HG02623 (cell line): Measurements from ENCODE around the gene TDRD10.

Source experiments
- ATAC-seq: cut with Tn5 transposase; IDR thresholded peaks from one replicate; pipeline ENCODE4 v1.9.1; 2021; ENCODE audit warnings: moderate library complexity; ENCODE audit not compliant: unreplicated experiment

Gene TDRD10

DNA sequence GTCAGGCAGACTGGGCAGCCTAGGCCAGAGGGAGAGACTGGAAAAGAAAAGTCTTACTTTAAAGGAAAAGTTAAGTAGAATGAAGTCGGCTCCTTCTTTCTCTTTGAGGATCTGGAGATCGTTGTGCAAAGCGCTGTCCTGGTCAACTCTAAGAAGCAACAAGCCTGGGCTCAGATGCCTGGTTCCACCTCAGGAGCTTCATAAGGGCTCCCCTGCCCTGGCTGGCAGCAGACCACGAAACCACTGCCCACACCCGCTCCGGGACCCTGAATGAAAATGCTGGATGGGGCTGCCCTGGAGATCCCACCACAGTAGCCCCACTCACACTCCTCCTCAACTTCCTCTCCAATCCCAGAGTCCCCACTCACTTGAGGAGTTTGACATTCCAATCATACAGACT lies 50.0 kb downstream of the TDRD10 start:
- no peak for ATAC-seq

DNA sequence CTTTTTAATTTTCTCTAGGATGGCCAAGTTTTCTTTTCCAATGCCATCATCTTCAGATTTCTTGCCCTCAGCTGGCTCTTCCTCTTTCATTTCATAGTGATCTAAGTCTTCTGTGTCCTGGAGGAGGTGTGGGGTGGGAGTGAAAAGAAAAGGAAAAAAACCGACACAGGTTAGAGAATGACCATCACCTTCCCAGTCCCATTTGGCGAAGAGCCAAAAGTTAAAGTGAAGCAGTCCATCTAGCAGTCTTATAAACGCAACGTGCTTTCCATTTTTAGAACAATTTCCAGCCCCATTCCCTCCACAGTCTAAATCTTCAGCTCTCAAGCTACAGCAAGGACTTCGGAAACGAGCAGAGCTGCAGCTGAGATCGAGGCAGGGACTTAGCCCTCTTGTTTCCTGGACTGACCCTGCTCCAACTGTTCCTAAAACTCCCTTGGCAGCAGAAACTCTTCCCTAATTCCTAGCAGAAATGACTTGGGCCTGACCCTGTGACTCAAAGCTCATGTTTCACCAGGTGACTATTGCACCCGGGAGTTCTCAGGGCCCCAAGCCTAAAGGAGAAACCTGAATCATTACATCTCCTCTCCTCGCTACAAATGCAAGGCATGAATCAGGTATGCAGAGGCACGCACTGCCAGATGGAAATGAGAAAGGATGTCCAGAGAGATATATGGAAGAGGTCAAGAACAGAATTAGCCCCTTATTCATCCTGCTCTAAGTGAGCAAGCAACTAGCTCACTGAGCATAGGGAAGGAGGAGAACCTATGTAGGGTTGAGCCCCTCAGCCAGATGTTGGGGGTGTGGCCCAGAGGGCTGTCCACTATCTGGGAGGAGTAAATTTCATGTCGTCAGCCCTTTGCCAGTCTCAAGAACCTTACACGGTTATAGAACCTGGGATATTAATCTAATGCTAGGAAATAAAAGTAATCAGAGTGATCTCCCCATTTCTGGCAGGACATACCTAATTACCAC lies 51.3 kb downstream of the TDRD10 start:
- no peak for ATAC-seq

DNA sequence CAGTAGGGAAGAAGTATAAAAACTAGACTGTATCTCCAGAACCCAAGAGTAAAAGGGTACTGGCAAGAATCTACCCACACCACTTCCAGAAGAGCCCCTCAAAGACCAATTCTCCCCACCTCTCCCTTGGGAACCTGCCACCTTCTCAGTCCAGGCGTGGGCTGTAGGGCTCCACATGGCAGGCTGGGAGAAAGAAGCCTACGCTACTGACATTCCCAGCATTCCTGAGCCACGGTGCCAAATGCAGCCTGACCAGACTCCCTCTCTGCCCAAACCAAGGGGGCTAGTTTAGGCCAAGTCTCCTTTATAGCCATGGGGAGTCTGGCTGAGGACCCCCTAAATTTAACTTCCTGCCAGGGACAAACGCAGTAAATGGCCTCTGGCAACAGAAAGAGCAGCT lies 54.4 kb downstream of the TDRD10 start:
- no peak for ATAC-seq

DNA sequence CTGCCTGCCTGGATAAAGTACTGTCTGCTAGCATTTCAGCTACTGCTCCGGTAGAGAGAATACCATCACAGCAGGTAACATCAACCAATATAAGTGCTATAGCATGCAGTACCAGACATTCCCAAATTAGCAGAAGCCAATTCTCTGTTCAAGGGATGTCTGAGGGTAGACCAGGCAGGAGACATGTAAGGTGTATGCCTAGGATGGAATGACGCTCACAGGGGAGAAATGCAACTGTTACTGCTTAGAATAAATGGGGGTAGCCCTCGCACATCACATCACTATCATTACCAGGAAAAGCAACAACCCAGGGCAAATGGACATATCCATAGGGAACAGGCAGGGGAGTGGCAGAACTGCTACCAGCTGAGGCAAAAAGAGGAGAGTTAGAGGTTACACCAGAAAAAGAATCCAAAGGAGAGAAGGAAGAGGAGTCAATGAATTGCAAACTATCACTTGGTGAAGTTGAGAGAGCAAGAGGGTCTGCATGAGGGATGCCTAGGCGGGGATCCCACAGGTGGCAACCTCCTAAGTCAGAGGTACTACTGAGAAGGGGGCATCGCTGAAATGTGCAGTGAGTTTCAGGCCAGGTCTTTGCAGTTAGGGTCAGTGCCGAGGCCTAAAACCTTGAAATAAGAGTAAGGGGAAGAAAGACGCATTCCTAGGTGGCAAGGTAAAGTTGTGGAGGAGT lies 55.4 kb downstream of the TDRD10 start:
- ATAC-seq = no peak

DNA sequence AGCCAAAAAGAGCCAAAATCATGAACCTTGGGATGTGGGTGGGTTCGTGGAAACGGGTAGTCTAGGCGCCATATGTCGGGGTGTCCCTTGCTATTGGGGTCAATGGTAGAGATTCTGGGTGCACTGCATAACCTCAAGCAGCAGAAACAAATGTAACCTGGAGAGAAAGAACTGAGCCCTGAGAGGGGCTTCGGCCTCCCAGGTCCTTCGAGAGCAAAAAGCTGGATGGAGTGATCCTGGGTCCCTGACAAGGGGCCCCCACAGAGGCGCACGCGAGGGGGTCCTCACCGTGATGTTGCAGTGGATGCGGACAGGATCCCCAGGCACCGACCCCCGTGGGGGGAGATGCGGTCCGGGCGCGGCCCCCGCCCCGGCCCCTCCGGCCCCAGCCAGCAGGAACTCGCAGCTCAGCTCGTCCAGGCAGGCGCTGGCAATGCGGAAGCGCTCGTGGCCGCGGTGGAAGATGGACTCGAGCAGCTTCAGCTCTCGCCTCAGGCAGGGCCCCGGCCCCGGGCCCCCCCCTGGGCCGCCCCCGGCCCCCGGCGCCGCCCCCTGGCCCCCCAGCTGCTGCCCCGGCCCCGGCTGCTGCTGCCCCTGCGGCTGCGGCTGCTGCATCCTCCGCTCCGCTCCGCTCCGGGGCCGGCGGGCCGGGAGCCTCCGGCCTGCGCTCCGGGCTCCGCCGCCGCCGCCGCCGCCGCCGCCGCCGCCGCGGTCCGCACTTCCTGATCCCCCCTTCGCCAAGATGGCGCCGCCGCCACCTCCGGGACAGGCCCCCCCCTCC lies 56.1 kb downstream of the TDRD10 start, which contains the start of gene UBE2Q1:
Gene UBE2Q1, minus strand, starts transcription at position 724 of the 781 bp plus-strand sequence. Its CDS starts 109 bp downstream, at position 615.
- ATAC-seq = peak; percentile 10

DNA sequence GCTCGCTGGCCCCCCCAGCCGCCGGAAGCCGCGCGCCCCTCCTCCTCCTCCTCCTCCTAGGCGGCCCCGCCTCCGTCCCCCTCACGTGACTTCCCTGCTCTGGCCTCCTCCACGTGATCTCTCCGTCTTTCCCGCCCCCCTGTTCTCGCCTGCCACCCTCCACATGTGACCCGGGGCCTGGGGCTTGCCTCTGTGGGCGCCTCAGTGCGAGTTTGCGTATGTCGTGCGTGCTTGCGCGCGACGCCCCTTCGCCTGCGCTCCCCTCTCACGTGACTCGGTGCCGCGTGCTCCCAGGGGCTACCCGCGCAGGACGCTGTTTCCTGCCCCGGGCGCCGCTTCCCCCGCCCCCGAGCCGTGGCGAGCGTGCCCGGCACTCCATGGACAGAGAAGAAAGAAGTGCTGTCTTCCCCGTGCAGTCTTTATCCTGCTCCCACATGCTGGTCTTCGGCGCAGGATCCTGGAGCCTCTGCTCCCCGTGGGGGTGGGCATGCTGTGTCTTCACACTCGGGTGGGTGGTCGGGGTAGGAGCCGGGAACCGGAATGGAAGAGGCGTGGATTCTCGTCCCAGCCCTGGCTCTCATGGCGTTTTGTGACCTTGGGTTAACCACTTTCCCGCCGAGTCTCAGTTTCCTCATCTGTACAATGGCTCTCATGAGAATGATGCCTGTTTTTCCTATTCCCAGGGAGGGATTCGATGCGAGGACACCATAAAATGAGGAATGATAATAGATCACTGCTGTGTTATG lies 56.9 kb downstream of the TDRD10 start:
- ATAC-seq = peak; percentile 87

DNA sequence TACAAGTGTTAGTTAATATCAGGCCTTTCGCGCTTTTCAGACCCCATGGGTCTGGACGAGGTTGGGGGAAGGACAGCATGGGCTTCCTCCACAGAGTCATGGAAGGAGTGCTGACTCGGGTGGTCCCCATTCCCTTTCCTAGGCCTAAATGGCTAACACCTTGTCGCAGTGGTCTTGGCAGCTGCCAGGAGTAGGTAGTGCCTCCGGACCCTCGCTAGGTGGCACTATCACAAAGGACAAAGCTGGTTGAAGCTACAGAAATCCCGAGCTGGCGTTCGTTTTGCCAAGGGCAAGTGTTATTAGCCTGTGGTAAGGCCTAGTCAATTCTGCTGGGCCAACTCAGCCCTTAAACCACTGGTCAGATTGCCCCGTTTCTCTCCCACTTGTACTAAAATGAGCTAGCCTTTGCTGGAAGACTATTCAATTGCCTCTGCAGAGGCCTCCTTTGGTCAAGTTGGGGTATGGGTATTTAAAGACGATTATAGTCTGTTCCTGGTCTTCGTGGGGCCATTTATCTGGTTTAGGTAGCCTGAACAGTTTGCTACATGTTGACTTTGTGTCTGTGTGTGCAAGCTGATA lies 57.5 kb downstream of the TDRD10 start:
- no peak for ATAC-seq

DNA sequence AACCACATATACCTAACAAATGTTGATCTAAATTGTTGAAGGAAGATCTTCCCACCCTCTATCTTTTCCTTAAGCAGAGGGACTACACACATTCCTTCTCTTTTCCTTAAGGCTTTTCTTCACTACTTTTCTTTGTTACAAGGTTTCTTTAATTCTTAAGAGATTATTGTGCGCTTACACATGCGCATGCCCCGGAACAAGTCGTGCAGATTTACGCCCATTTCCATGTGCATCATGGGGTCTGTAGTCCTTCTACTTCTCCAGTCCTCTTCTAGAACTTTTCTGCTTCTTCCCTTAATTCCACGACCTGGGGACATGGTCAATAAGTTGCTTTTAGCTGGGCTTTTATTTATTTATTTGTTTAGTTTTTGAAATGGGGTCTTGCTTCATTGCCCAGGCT lies 63.9 kb downstream of the TDRD10 start:
- ATAC-seq = no peak

DNA sequence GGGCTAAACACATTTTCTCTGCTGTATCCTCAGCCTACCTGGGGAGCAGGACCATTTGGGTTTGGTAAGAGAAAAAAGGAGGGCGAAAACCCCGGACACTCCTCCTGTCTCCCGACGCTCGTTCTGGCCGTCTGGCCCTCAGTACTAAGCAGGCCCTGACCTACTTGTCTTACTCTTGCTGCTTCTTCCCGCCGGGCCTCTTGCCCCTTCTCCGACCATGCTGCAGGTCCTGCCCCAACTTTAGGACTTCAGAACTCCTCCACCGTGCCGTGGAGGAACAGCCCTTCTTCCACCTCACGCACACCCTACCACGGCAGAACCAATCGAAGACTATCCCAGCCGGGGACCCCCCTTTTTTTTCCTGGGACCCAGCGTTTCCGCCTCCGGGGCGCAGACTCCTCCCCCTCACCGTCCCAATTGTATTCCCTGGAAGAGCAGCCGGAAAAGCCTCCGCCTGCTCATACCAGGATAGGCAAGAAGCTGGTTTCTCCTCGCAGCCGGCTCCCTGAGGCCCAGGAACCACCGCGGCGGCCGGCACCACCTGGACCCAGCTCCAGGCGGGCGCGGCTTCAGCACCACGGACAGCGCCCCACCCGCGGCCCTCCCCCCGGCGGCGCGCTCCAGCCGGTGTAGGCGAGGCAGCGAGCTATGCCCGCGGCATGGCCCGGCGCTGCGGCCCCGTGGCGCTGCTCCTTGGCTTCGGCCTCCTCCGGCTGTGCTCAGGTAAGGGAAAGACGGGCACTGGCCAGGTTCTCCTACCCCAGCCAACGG lies 65.6 kb downstream of the TDRD10 start, which contains the start of gene CHRNB2:
Gene CHRNB2, plus strand, starts transcription at position 393 of the 771 bp plus-strand sequence. Its CDS starts 267 bp downstream, at position 660.
- no peak for ATAC-seq

DNA sequence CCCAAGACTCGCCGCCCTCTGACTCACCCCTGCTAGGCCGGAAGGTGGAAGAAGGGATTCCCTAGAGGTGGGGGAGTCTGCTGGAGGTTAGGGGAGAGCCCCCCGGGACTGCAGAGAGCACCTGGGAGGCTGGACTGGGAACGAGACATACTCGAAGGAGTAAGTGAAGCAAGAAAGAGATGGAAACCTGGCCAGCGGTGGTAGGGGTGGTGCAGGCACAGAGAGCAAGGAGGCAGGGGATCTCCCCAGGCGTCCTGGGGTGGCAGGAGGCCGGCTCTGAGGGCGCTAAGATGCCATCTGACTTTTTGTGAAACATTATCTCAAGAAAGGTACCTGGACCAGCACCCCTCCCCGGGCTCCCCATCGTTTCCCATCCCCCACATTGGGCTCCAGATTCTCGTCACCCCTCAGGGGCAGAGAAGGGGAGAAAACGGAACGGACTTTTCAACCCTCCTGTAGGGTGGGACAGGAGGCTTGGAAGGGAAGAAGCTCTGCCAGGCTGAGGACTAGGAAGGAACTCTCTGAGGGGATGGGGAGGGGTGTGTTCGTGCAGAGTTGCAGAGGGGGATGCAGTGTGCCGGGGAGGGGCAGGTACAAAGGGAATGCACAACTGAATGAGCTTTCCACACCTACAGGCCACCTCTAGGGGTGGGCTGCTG lies 66.3 kb downstream of the TDRD10 start:
- no peak for ATAC-seq

DNA sequence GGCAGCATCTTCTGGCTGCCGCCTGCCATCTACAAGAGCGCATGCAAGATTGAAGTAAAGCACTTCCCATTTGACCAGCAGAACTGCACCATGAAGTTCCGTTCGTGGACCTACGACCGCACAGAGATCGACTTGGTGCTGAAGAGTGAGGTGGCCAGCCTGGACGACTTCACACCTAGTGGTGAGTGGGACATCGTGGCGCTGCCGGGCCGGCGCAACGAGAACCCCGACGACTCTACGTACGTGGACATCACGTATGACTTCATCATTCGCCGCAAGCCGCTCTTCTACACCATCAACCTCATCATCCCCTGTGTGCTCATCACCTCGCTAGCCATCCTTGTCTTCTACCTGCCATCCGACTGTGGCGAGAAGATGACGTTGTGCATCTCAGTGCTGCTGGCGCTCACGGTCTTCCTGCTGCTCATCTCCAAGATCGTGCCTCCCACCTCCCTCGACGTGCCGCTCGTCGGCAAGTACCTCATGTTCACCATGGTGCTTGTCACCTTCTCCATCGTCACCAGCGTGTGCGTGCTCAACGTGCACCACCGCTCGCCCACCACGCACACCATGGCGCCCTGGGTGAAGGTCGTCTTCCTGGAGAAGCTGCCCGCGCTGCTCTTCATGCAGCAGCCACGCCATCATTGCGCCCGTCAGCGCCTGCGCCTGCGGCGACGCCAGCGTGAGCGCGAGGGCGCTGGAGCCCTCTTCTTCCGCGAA lies 69.4 kb downstream of the TDRD10 start:
- ATAC-seq = no peak

DNA sequence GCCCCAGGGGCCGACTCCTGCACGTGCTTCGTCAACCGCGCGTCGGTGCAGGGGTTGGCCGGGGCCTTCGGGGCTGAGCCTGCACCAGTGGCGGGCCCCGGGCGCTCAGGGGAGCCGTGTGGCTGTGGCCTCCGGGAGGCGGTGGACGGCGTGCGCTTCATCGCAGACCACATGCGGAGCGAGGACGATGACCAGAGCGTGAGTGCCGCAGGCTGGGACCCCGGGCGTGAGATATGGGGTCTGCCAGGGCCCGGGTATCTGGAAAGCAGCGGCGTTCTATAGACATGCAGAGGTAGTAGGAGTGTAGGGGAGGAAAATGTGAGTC lies 69.9 kb downstream of the TDRD10 start:
- no peak for ATAC-seq

DNA sequence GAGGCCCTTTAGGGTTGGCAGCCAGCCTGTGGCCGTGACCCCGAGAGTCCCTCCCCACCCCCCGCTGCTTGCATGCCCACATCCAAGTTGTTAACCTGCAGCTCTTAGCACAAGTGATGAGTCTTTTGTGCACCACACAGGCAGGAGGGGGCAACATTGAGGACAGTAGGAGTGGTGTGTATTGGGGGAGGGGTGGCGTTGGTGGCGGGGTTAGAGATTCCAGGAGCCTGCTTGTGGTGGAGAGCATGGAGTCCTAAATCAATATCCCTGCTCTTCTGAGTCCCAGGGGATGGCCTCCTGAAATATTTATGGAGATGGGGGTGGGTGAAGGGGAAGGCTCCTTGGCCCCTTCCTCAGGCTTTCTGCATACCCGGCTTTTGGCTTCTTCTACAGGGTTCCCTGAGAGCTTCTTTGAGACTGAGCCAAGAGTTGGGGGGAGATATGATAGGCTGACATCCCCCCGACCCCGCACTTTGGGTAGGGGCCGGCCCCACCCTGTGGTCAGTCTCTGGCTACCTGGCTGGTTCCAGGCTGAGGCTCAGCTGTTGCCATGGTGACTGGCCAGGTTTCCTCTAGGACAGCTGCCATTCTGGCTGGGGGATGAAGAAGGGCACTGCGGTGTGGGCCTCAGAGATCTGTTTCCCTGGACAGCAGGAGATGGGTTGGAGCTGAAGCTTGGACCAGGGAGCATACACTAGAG lies 70.6 kb downstream of the TDRD10 start:
- no peak for ATAC-seq

DNA sequence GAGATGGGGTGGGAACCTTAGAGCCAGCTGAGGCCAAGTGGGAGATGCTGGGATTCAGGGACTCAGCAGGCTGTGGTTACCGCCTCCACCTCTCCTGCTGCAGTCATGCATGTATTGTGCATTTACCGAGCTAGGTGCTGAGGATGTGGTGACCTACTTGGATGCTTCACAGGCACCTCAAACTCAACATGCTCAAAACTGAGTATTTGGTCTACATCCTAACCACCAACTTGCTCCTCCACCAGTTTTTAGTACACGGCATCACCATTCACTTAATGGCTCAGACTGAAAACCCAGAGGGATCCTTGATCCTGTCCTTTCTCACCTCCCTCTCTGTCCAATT lies 71.1 kb downstream of the TDRD10 start:
- ATAC-seq = no peak

DNA sequence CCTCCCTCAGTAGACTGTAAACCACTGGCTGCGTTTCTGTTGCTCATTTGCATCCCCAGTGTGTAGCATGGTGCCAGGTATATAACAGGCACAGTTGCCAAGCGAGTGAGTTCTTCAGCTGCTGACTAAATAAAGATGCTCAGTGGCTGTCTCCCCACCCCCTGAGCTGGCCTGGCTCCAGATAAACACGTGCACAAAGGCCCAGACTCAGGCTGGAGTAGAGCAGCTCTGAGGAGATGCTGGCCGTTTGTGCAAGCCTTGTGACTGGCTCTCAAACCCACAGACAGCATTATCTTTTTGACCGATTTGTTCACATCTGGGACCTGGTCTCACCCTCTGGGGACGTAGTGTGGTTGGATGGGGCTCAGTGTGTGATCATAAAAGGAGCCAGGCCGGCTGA lies 72.7 kb downstream of the TDRD10 start:
- ATAC-seq = no peak

DNA sequence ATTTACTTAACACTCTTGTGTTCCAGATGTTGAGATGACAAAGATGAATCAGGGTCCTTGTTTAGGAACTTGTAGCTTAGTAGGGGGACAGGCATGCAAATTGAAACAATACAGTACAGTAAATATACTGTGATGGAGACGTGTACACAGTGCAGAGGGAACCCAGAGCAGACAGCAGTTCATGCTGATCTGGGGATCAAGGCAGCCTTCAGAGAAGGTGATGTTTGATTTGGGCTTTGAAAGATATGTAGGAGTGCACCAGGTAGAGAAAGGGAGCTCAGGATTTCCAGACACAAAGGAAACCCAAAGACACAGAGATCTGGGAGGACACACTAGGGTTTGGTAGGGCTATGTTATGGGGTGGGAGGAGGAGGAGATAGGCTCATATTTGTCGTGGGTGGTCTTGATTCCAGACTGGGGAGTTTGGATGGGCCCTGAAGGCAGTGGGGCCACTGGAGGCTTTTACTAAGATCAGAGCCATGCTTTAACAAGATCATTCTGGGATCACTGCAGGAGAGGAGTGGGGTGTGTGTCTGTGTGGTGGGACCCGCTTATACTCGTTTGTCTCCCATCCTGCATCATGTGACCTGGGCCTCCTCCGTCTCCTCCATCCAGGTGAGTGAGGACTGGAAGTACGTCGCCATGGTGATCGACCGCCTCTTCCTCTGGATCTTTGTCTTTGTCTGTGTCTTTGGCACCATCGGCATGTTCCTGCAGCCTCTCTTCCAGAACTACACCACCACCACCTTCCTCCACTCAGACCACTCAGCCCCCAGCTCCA lies 73.3 kb downstream of the TDRD10 start:
- ATAC-seq = no peak

DNA sequence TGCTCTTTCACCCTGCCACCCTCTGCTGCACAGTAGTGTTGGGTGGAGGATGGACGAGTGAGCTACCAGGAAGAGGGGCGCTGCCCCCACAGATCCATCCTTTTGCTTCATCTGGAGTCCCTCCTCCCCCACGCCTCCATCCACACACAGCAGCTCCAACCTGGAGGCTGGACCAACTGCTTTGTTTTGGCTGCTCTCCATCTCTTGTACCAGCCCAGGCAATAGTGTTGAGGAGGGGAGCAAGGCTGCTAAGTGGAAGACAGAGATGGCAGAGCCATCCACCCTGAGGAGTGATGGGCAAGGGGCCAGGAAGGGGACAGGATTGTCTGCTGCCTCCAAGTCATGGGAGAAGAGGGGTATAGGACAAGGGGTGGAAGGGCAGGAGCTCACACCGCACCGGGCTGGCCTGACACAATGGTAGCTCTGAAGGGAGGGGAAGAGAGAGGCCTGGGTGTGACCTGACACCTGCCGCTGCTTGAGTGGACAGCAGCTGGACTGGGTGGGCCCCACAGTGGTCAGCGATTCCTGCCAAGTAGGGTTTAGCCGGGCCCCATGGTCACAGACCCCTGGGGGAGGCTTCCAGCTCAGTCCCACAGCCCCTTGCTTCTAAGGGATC lies 74.0 kb downstream of the TDRD10 start:
- ATAC-seq = no peak
